RPMI7951 (cell line): ENCODE measurements around the gene RARRES2. TPM values are rescaled to one million over a fixed set of nuclear protein-coding genes. Genes with fewer than 3 reads are reported as not detected.
A peak's percentile ranks its signal among the peaks of the same experiment; 100 is the strongest.

Source experiments
- DNase-seq: peaks from one replicate; pipeline ENCODE4 v3.0.0-alpha.2; 2012; ENCODE audit warnings: low read depth
- total RNA-seq: library from RNA; depleted of rRNA; stranded (reverse); fragments of >200 nt; shearing (Covaris generic); gene quantifications from 2 replicates; pipeline ENCODE4 v1.2.3, GENCODE V29; 2014

Gene RARRES2
- total RNA-seq, 1 experiment from 2014 or later: 1.4 TPM

DNA sequence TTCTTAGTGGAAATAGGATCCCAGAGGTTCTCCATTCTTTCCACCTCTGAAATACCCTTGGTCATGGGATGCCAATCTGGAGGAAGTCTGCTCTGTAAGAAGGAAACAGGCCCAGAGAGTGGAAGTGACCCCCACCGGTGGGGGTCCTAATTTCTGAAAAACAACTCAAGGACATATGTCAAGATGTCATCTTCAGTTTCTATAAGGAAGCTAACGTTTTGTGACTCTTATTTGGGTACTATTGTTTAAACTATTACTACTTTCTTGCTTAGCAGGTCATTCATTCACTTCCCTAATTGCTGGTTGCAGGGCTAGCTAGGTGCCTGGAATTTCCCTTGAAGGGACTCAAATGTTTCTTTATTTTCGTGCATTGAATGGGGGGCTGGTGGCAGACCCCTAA lies 35.8 kb upstream of the RARRES2 start:
- no peak for DNase-seq

DNA sequence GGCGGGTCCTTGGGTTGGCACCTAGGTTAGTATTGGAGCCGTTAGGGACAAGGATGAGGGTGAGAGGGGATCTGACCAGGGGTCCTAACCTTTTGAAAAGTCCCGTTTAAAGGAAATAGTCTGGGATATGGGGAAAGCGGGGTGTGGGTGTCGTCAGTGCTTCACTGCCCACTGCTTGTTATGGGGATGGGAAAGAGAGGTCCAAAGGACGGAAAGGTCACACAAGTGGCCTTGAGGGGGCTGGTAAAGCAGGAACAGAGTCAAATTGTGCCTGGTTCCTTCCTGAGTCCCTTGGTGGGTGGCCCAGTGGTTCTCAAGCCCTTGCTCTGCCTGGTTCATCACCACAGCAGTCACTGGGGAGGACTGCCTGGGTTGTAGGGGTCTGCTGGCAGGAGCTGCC lies 35.1 kb upstream of the RARRES2 start:
- no peak for DNase-seq

DNA sequence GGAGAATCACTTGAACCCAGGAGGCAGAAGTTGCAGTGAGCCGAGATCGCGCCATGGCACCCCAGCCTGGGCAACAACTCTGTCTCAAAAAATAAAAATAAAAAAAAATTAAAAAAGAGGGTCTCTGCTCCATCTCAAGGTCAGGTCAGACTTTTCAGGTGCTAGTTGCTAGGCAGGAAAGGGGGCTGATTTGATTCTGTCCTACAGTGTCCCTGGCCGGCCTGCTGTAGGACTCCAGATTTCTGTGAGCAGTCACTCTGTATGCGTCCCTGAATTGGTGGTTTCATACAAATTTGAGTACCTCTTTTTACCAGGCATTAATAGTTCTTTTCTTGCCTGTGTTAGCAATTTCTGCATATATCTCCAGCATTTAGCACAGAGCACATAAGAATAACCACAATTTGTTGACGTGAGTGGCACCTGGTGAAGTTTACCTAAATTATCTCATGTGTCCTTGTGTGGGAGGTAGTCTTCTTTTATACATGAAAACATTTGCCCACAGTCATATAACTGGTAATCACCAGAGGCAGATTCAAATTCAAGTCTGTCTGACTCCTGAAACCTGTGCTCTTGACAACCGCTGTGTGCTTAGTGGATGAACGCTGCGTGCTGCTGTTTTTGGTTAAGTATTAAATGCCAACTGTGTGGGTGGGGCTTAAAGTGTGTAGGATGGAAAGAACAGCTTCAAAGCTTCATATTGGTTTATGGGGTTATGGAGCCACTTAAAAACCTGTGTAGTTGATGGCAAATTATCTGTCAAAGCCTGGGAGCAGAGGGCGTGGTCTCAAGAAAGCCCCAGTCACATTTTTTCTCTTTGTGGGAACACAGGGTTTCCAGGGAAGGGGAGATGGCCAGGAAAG lies 34.5 kb upstream of the RARRES2 start:
- DNase-seq: no peak

DNA sequence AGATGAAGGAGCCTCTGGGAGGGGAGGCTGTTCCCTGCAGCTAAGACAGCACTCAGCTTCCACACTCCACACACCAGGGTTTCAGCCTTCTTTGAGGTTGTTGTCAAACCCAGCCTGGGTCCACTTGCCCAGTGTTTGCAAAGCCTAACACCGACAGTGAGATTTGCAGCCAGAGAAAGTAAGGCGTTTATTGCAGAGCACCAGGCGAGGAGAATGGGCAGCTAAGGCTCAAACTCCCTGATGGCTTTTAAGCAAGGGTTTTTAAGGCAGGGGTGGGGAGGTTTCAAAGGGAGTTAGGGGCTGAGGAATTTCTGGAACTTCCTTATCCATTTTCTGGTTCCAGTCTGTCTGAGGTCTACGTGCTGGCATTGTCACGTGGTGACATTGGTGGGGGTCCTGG lies 33.0 kb upstream of the RARRES2 start:
- DNase-seq: no peak

DNA sequence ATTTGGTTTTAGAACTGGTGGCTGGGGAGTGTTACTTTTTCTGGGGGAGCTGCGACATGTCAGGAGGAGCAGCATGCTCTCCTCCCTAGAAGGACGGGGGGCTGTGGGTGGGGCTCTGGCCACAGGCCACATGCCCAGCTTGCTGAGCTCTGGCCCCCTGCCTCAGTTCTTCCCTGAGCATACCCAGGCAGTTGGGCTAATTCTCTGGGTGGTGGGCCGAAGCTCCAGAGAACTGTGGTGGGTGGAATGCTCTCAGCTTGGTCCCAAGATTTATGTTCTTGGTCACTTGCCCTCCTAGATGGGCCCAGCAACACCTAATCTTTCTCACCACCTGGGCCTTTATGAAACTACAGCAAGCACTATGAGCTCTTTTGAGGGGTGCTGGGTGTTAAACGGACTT lies 32.6 kb upstream of the RARRES2 start:
- no peak for DNase-seq

DNA sequence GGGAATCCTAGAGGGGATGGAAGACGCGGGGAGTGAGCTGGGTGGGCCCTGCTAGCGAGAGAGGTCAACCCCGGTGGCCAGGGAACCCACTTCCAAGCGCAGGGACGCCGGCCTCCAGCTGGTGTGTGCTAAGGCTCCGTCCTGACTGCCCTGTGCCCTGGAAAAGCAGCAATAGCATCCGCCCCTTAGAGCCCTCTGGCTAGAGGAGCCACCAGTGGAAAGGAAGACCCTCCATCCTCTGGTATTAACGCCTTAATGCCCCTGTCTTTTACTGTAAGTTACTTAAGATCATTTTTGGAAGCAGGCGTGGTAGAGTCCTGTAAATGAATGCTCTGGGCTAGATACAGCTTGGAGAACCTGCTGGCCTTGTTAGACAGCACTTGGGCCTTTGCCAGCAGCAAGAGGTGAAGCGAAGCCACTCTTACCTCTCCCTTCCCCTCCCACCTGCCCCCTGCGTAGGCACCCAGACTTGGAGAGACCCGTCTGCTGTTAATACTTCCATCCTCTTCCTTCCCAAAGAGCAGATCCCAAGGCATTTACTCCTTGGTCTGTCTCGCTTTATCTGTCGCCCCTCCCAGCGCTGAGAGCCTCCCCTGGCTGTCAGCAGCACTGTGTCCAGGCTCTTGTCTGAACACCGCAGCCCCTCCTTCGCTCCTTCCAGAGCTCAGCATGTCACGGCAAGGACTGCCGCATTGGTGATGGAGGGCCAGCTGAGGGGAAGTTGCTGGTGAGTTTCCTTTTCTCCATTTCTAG lies 31.8 kb upstream of the RARRES2 start:
- no peak for DNase-seq

DNA sequence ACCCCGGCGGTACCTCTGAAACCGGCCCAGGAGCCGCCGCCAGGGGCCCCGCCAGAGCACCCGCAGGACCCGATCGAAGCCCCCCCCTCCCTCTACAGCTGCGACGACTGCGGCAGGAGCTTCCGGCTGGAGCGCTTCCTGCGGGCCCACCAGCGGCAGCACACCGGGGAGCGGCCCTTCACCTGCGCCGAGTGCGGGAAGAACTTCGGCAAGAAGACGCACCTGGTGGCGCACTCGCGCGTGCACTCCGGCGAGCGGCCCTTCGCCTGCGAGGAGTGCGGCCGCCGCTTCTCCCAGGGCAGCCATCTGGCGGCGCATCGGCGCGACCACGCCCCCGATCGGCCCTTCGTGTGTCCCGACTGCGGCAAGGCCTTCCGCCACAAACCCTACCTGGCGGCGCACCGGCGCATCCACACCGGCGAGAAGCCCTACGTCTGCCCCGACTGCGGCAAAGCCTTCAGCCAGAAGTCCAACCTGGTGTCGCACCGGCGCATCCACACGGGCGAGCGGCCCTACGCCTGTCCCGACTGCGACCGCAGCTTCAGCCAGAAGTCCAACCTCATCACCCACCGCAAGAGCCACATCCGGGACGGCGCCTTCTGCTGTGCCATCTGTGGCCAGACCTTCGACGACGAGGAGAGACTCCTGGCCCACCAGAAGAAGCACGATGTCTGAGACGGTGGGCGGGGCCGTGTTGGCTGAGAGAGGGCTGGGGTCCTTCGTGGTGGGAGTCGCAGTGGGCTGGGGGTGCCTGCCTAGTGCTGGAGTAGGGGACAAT lies 31.0 kb upstream of the RARRES2 start:
- no peak for DNase-seq

DNA sequence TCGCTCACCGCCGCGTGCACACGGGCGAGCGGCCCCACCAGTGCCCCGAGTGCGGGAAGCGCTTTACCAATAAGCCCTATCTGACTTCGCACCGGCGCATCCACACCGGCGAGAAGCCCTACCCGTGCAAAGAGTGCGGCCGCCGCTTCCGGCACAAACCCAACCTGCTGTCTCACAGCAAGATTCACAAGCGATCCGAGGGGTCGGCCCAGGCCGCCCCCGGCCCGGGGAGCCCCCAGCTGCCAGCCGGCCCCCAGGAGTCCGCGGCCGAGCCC lies 30.5 kb upstream of the RARRES2 start:
- no peak for DNase-seq

DNA sequence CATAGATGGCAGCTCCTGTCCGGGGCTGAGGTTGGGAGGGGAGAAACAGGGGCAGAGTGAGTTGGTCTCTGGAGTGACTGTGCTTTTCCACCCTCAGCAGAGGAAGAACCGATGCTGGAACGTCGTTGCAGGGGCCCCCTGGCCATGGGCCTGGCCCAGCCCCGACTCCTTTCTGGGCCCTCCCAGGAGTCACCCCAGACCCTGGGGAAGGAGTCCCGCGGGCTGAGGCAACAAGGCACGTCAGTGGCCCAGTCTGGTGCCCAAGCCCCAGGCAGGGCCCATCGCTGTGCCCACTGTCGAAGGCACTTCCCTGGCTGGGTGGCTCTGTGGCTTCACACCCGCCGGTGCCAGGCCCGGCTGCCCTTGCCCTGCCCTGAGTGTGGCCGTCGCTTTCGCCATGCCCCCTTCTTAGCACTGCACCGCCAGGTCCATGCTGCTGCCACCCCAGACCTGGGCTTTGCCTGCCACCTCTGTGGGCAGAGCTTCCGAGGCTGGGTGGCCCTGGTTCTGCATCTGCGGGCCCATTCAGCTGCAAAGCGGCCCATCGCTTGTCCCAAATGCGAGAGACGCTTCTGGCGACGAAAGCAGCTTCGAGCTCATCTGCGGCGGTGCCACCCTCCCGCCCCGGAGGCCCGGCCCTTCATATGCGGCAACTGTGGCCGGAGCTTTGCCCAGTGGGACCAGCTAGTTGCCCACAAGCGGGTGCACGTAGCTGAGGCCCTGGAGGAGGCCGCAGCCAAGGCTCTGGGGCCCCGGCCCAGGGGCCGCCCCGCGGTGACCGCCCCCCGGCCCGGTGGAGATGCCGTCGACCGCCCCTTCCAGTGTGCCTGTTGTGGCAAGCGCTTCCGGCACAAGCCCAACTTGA lies 29.9 kb upstream of the RARRES2 start:
- DNase-seq: no peak

DNA sequence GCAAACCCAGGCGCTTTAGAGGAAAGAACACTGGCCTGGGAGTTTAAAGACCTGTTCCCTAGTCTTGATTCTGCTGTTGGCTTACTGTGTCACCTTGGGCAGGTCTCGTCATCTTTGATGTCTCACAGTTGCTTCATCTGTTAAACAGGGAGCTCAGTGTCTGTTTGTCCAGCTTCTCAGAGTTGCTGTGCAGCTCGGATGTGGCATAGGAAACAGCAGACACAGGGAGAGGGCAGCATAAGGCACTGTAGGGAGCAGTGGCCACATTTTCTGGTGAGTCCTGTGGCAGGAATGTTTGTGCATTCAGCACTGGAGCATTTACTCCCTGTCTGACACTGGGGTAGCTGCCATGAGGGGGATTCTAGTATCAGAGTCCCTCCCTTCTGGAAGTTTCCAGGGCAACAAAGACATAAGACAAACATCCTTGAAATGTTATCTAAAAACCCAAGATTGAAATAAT lies 29.2 kb upstream of the RARRES2 start:
- DNase-seq: no peak

DNA sequence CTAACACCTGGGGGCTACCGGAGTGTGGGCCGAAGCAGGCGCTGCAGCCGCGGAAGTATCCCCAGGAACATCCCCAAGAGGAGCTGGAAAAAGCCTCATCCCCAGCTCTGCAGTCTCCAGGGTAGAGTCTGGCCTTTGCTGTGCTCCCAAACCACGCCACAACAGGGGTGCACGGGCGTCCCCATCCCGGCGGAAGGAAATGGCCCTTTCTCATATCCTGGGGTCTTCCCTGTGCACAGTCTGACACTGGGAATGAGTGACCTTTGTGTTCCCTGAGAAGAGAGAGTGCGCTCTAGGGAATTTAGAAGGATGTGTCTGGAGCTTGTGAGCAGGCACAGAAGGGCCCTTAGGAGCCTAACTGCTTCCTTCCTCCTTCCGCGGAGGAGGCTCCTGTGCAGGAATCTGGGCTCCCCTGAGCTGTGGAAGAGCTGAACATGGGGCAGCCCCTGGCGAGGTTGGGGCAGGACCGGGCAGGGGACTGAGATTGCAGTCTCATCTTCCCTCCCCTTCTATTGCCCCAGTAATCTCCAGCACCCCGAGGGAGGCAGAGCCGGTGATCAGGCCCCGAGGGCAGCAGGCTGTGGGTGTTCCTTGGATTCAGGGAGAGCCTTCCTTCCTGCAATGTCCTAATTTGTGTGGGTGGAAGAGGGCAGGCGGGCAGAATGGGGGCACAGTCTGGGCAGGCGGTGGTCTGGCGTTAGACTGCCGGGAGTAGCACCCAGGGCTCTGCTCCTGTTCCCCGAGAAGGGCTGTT lies 28.5 kb upstream of the RARRES2 start:
- no peak for DNase-seq

DNA sequence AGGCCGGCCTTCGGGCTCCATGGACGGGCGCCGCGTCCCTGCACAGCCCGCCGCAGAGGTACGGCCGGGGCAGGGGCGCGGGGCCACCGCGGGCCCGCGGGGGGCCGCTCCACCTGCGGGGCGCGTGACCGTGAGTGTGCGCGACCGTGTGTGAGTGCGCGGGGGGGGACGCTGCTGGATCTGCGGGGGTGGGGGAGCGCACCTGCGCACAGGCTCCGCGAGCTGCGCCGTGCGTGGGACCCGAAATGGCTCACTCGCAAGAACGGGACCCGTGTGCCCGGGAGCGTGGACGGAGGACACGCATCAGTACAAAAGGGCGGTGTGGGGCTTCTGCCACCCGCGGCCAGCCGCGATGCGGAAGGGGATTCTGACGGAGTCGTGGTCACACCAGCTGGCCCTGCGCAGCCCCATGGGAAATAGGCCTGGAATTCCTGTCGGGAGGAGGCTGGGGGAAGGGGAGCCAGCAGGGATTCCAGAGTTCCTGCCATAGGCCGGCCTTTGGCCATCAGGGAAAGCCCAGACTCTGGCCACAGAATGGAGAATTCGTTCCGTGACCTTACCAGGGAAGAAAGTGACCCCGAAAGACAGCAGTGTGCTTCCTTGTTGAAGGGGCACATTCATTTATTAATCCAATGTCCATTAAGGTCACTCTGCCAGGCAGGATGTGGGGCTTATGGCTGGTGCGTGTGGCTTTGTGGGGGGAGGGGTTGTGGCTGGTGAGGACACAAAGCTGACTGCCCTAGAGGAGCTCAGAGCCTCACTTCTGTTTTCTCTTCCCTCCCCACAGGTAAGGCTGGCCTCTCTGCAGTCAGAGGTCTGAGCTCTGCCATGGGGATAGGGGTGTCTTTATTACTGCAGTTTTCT lies 27.7 kb upstream of the RARRES2 start:
- peak; percentile 79 for DNase-seq

DNA sequence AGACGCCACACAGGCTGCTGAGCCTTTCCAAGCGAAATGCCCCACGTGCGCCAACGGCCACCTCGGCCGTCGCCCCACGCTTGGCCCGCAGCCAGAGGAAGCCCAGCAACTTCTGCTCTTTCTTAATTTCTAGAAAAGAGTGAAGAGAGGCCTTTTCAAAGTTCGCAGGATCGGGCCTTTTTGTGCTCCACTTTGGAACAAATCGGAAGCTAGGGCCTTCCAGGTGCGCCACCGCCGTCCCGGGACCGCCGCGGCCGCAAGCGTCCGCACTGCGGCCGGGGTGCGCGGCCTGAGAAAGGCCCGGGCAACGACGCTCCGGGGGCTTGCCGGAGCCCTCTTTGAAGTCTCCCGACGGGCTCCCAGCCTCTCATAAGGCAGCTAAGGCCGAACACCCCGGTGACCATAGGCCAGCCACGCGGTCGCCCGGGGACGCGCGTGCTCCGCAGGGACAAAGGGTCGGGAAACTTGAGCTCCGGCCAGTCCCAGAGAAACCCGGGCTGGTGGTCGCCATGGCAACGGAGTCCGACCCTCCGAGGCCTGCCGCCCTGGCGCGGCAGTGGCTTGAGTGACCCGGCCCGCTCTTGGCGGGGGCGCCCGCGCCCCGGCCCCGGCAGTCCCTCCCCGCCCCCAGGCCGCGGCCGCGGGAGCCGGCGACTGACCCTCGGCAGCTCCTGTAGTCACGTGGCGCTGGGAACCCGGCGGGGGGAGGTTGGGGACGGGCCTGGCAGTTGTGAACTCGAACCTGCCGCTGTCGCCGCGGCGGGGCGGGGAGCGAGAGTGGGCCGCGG lies 26.9 kb upstream of the RARRES2 start, which contains the start of gene REPIN1:
Gene REPIN1, plus strand, starts transcription at position 727 of the 788 bp plus-strand sequence. CDS start 890 bp downstream, outside the sequence.
- DNase-seq: peak; percentile 84

DNA sequence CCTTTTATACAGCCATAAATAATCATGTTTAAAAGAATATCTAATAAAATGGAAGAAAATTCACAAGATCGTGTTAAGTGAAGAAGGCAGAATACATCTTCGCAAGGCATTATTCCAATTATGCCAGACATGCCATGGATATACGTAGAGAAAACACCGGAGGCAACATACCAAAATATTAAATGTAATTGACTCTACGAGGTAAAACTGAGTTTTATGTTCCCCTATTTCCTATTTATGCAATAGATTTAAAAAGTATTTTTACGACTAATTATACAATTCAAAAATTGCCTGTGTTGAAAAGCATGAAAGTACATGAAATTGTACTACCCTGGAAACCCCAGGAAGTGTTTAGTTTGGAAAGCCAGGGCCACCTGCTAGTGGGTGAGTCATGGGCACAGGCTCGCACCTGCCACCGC lies 26.3 kb upstream of the RARRES2 start:
- no peak for DNase-seq

DNA sequence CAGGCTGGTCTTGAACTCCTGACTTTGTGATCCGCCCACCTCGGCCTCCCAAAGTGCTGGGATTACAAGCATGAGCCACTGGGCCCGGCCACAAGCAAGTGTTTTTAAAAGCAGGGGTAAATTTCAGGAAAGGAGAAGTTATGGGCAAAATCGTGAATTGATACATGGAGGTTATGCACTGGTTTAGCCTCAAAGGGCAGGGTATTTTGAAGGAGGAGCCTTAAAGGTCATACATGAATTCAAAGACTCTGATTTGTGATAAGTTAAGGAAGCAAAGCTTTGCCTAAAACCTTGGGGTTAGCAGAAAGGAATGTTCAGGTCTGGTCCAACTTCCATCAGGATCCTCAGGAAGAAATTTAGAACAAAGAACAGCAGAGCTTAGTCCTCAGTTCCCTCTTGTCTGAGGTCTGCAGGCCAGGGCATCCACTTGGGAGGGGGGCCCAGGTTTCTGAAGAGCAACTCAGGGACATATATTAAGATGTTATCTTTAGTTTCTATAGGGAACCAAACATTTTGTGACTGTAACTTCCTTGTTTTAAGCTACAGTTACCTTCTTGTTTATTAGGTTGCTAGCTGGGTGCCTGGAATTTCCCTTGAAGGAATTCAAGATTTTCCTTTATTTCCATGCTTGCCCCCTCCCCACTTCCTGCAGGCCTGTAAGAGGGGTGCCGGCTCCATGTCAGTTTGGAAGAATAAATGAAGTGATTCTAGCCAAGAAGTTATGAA lies 24.4 kb upstream of the RARRES2 start:
- DNase-seq: no peak

DNA sequence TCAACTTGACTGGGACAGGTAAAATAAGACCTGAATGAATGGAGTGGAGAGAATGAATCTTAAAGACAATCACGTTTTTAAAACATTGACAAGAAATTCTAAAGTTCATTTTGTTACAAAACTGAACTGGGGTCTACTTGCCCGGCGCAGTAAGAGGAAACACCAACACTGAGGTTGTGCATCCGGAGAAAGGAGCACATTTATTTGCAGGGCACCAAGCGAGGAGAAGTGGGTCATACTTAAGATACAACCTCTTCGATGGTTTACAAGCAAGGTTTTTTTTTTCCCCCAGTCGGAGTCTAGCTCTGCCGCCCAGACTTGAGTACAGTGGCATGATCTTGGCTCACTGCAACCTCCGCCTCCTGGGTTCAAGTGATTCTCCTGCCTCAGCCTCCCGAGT lies 23.8 kb upstream of the RARRES2 start:
- no peak for DNase-seq

DNA sequence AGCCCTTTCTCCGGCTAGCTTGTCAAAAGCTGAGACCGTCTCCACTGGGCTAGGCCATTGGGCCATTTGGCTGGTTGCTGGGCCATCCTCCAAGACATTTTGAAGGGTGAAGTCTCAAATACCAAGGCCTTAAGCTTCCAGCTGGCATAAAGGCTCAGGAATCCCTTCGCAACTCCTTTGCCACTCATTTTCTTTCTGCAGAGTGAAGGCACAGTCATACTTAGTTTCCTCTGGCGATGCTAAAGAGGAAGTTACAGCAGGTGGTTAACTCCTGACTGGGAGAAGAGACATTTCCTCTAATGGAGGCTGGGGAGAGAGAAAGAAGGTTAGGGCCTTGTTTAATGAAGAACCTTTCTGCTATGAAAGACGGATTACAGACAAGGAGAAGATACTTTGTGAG lies 22.4 kb upstream of the RARRES2 start:
- DNase-seq: no peak

DNA sequence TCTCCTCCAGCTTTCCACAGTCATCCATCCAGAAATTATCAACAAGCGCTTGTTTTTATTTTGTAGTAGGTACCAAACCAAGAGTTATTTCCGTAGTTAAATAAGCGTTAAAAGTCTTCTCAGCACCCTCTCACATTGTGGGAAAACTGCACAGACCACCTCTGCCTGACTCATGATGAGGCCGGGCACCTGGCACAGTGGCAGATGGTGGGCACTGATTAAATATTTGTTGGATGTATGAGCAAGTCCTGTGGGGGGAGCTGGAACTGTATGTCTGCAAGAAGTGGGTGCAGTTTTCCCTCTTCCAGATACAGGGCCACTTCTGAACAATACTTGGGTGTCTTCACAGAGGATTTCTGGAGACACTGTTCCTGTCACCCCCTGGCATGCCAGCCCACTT lies 21.9 kb upstream of the RARRES2 start:
- peak; percentile 46 for DNase-seq
